Measurements from ENCODE around the gene HCRTR1. TPM values are rescaled to one million over a fixed set of nuclear protein-coding genes. Genes with fewer than 3 reads are reported as not detected.

HCRTR1 gene
- total and polyA plus RNA-seq, 2 donors (not counting 3 experiments of a cell fraction or from before 2014, with no cell fraction given), result 0.93 to 1.5 TPM

GRCh38 chr1:31655756-31656155 is 38.3 kb downstream of the HCRTR1 start:
- no peak overlapping the region for H2AFZ ChIP-seq (ENCODE audit: low read depth, low read length)
- H3K9me3 ChIP-seq (replicated peaks; ENCODE audit: control insufficient read depth, insufficient read depth, low read length), result no peaks in the 10 kb centered on the region
- H3K9me1 ChIP-seq (replicated peaks; ENCODE audit: control insufficient read depth, extremely low read depth, insufficient read depth, low read length), result no peaks in the 10 kb centered on the region
- H3K4me3 ChIP-seq (replicated peaks in 1 of 3; ENCODE audit: insufficient read depth in 1 of 3, low read depth in 1 of 3, low read length in 3 of 3), result no peak overlapping the region
- CTCF ChIA-PET, result interaction anchor here (1.0 to 2.2 kb wide), 4 partner anchors 11 to 133 kb away, joined by 3 to 8 read pairs (median 5); partner anchors contain the start of gene PEF1
- H3K27ac ChIP-seq (ENCODE audit: insufficient read depth, low read depth, low read length), result no peak overlapping the region
- POLR2A ChIA-PET, result no interaction called here
- no peaks in the 10 kb centered on the region for H3K36me3 ChIP-seq (ENCODE audit: control insufficient read depth in 2 of 2, extremely low read depth in 1 of 2, insufficient read depth in 2 of 2, low read length in 2 of 2)
- no peak for DNase-seq (ENCODE audit: low read depth, low spot score)
- no peaks in the 10 kb centered on the region for H4K20me1 ChIP-seq (replicated peaks; ENCODE audit: control insufficient read depth, extremely low read depth, insufficient read depth, low read length)
- H3K4me1 ChIP-seq (ENCODE audit: control insufficient read depth, extremely low read depth, insufficient read depth, low read length), result no peaks in the 10 kb centered on the region
- intact Hi-C loops (cut with micrococcal nuclease) (no loop called here), dilution Hi-C loops (cut with MboI; ENCODE audit: extremely low pct_ligation_motif_present, low sequenced_read_pairs) (no loop called here)
- no peak overlapping the region for H3K4me2 ChIP-seq (ENCODE audit: insufficient read depth, low read length)
- no peaks in the 10 kb centered on the region for H3K27me3 ChIP-seq (ENCODE audit: control insufficient read depth in 2 of 2, insufficient read depth in 2 of 2, low read length in 2 of 2)
- no peak overlapping the region for H3K9ac ChIP-seq (replicated peaks; ENCODE audit: extremely low read depth, insufficient read depth, low read length)
- no peak for TF ChIP-seq MAX (IDR thresholded peaks at IDR 0.05; ENCODE audit: insufficient read depth, insufficient read length)
- TF ChIP-seq POLR2AphosphoS5 (IDR thresholded peaks at IDR 0.05; ENCODE audit: insufficient read depth, low read depth, low read length), result no peak
- TF ChIP-seq CTCF (IDR thresholded peaks at IDR 0.05; ENCODE audit: extremely low read depth in 1 of 2, insufficient read depth in 1 of 2, low read depth in 1 of 2, low read length in 2 of 2), result no peak
- TF ChIP-seq EZH2 (IDR thresholded peaks at IDR 0.05; ENCODE audit: borderline replicate concordance, low read depth, low read length, severe bottlenecking), result no peak
- TF ChIP-seq POLR2A (IDR thresholded peaks at IDR 0.05; ENCODE audit: low read depth, low read length), result no peak
- no peak for TF ChIP-seq FOS (IDR thresholded peaks at IDR 0.05; ENCODE audit: borderline replicate concordance, insufficient read depth, low read length)
- TF ChIP-seq JUN (IDR thresholded peaks at IDR 0.05; ENCODE audit: borderline replicate concordance, insufficient read depth, insufficient read length, low read depth), result no peak
- no peak for TF ChIP-seq MYC (IDR thresholded peaks at IDR 0.05; ENCODE audit: low read depth, low read length)
- no peak for TF ChIP-seq GATA2 (IDR thresholded peaks at IDR 0.05; ENCODE audit: insufficient read depth, insufficient read length, low read depth, low read length)
- no TSS peak for BruUV-seq (replicated peaks)
- H3K79me2 ChIP-seq (ENCODE audit: control insufficient read depth, insufficient read depth, low read length), result no peaks in the 10 kb centered on the region
- FAIRE-seq, result no peak

All from endothelial cell of umbilical vein (primary cell).